Fibroblast of the aortic adventitia (primary cell): ENCODE results near the gene TBC1D4. TPM values are rescaled to one million over a fixed set of nuclear protein-coding genes. Genes with fewer than 3 reads are reported as not detected.

Source experiments
- DNase-seq: peaks from one replicate; pipeline ENCODE4 v3.0.0-alpha.2; 2010; ENCODE audit warnings: low read depth
- H3K4me3 ChIP-seq: 2 replicates; pipeline ENCODE4 v1.5.1; 2011; ENCODE audit warnings: low read depth, mild to moderate bottlenecking, control low read depth, low read length, moderate library complexity
- total RNA-seq: library from RNA; depleted of rRNA; stranded (reverse); fragments of >200 nt; gene quantifications from 2 replicates; pipeline ENCODE4 v1.2.3, GENCODE V29; 2012; ENCODE audit warnings: low replicate concordance
- TF ChIP-seq, protein P1 (sequence below): IDR thresholded peaks from 2 replicates; pipeline ENCODE4 v1.5.1; 2011; ENCODE audit warnings: mild to moderate bottlenecking, low read length, control low read depth, inconsistent platforms; ENCODE audit not compliant: insufficient read depth

Gene TBC1D4, protein sequence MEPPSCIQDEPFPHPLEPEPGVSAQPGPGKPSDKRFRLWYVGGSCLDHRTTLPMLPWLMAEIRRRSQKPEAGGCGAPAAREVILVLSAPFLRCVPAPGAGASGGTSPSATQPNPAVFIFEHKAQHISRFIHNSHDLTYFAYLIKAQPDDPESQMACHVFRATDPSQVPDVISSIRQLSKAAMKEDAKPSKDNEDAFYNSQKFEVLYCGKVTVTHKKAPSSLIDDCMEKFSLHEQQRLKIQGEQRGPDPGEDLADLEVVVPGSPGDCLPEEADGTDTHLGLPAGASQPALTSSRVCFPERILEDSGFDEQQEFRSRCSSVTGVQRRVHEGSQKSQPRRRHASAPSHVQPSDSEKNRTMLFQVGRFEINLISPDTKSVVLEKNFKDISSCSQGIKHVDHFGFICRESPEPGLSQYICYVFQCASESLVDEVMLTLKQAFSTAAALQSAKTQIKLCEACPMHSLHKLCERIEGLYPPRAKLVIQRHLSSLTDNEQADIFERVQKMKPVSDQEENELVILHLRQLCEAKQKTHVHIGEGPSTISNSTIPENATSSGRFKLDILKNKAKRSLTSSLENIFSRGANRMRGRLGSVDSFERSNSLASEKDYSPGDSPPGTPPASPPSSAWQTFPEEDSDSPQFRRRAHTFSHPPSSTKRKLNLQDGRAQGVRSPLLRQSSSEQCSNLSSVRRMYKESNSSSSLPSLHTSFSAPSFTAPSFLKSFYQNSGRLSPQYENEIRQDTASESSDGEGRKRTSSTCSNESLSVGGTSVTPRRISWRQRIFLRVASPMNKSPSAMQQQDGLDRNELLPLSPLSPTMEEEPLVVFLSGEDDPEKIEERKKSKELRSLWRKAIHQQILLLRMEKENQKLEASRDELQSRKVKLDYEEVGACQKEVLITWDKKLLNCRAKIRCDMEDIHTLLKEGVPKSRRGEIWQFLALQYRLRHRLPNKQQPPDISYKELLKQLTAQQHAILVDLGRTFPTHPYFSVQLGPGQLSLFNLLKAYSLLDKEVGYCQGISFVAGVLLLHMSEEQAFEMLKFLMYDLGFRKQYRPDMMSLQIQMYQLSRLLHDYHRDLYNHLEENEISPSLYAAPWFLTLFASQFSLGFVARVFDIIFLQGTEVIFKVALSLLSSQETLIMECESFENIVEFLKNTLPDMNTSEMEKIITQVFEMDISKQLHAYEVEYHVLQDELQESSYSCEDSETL (N-terminal part only)
- total RNA-seq, result 9.5 and 10.2 TPM in 2 replicates

DNA sequence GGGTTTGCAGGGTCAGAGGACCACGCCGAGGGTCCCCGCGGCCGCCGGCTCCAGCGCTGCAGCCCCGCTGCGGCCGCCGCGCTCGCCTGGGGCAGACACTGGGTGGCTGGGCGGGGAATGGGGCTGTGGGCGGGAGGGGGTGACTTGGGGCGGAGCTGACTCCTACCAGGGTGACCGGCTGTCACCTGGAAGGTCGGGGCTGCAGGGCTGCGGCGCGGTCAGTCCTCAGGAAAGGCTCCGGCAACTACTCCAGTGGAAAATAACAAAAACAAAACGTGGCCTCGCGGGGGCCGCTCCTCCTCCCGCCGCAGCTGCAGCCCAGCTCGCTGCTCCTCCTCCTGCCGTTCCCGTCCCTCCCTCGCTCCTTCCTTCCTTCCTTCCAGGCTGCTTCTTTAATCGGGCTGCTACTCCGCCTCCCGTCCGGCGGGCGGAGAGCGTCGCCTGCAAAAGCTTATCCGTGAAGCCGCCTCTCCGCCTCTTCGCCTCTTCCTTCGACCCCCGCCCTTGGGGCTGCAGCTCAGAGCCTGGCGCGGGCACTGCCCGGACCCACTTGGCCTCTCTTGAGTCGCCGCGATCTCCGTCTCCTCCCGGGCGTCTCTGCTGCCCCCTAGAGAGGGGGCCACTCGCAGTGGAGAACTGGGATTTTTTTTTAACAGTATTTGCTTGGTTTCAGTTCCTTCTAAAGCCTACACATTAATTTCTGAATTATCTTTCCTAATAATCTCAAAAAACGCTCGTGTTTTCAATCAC, at the start of gene TBC1D4:
Gene TBC1D4 (minus strand): TSS at position 100 of the 750 bp plus-strand sequence. CDS start 402 bp downstream, outside the sequence.
- TF ChIP-seq, protein P1, sequence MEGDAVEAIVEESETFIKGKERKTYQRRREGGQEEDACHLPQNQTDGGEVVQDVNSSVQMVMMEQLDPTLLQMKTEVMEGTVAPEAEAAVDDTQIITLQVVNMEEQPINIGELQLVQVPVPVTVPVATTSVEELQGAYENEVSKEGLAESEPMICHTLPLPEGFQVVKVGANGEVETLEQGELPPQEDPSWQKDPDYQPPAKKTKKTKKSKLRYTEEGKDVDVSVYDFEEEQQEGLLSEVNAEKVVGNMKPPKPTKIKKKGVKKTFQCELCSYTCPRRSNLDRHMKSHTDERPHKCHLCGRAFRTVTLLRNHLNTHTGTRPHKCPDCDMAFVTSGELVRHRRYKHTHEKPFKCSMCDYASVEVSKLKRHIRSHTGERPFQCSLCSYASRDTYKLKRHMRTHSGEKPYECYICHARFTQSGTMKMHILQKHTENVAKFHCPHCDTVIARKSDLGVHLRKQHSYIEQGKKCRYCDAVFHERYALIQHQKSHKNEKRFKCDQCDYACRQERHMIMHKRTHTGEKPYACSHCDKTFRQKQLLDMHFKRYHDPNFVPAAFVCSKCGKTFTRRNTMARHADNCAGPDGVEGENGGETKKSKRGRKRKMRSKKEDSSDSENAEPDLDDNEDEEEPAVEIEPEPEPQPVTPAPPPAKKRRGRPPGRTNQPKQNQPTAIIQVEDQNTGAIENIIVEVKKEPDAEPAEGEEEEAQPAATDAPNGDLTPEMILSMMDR, result peak; percentile 86
- DNase-seq, result peak; percentile 86
- peak within 1 kb of the TSS; percentile 78 for H3K4me3 ChIP-seq

DNA sequence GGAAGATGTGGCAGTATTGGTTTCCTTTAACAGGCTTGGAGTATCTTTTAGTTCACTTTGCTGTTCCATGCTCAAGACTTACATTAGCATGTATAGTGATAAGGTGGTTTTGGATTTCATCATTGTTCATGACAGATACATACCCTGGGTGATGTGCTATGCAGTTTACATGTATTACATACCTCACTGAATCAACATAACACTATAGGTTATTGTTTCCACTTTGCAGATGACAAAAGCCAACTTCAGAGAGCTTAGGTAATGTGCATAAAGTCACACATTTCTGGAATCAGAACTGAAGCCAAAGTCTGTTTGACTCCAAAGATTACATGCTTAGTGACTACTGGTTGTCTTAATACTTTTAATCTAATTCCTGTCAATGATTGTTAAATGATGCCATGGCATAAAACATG, 48.6 kb upstream of the TBC1D4 start:
- no peak overlapping the region for H3K4me3 ChIP-seq
- TF ChIP-seq, protein P1, result no peak
- no peak for DNase-seq

DNA sequence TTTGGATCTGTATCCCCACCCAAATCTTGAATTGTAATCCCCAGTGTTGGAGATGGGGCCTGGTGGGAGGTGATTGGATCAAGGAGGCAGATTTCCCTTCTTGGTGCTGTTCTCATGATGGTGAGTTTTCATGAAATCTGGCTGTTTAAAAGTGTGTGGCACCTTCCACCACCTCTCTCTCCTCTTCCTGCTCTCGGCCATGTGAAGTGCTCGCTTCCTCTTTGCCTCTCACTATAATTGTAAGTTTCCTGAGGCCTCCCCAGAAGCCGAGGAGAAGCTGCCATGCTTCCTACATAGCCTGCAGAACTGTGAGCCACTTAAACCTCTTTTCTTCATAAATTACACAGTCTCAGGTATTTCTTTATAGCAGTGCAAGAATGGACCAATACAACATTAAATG, 40.0 kb upstream of the TBC1D4 start:
- TF ChIP-seq, protein P1, result no peak
- no peak for DNase-seq

GRCh38 chr13:75518439-75519088, 36.6 kb upstream of the TBC1D4 start:
- no peak for DNase-seq
- TF ChIP-seq, protein P1, result no peak
- H3K4me3 ChIP-seq, result no peak overlapping the region

More for the DNA sequence above, 40.0 kb upstream of the TBC1D4 start:
- no peak overlapping the region for H3K4me3 ChIP-seq

- peak; percentile 21 for DNase-seq
- H3K4me3 ChIP-seq, result no peak overlapping the region
- TF ChIP-seq, protein P1, result no peak
Observed at GRCh38 chr13:75514080-75514995, 32.4 kb upstream of the TBC1D4 start.
